Smooth muscle cell (in vitro differentiated cells): ENCODE measurements around the gene MED31. TPM values are rescaled to one million over a fixed set of nuclear protein-coding genes. Genes with fewer than 3 reads are reported as not detected.
A peak's percentile ranks its signal among the peaks of the same experiment; 100 is the strongest.

Experiments
- DNase-seq: peaks from one replicate; lab custom pipeline; 2025; ENCODE audit not compliant: unreplicated experiment; lab: John Stamatoyannopoulos, UW
- H2AFZ ChIP-seq: fragments of 200-600 bp; sonication (generic); 2 replicates; pipeline ENCODE4 v1.6.0; 2016; ENCODE audit warnings: antibody characterized with exemption, low read depth, mild to moderate bottlenecking
- H3F3A ChIP-seq: fragments of 200-600 bp; sonication (generic); 2 replicates; pipeline ENCODE4 v1.6.0; 2017; ENCODE audit warnings: antibody characterized with exemption, low read depth
- H3K27ac ChIP-seq: fragments of 200-600 bp; sonication (generic); 2 replicates; pipeline ENCODE4 v1.5.1; 2016; ENCODE audit warnings: low read depth, mild to moderate bottlenecking
- H3K27me3 ChIP-seq: fragments of 200-600 bp; sonication (generic); 2 replicates; pipeline ENCODE4 v1.6.1; 2016; ENCODE audit warnings: low read depth, mild to moderate bottlenecking
- H3K36me3 ChIP-seq: fragments of 200-600 bp; sonication (generic); 2 replicates; pipeline ENCODE4 v1.5.1; 2016; ENCODE audit warnings: low read depth
- H3K4me1 ChIP-seq: fragments of 200-600 bp; sonication (generic); 2 replicates; pipeline ENCODE4 v1.5.1; 2016; ENCODE audit warnings: low read depth
- H3K4me2 ChIP-seq: fragments of 200-600 bp; sonication (generic); 2 replicates; pipeline ENCODE4 v1.6.0; 2016; ENCODE audit warnings: mild to moderate bottlenecking
- H3K4me3 ChIP-seq: fragments of 200-600 bp; sonication (generic); 2 replicates; pipeline ENCODE4 v1.5.1; 2016; ENCODE audit warnings: mild to moderate bottlenecking
- H3K79me2 ChIP-seq: fragments of 200-600 bp; sonication (generic); 2 replicates; pipeline ENCODE4 v1.6.0; 2016; ENCODE audit warnings: low read depth, mild to moderate bottlenecking
- H3K9ac ChIP-seq: fragments of 200-600 bp; sonication (generic); 2 replicates; pipeline ENCODE4 v1.6.0; 2016; ENCODE audit warnings: low read depth
- H3K9me3 ChIP-seq: fragments of 200-600 bp; sonication (generic); replicated peaks from 2 replicates; pipeline ENCODE4 v1.5.1; 2016; ENCODE audit warnings: low read depth
- H4K20me1 ChIP-seq: fragments of 200-600 bp; sonication (generic); 2 replicates; pipeline ENCODE4 v1.6.0; 2016; ENCODE audit warnings: low read depth
- CTCF ChIP-seq: fragments of 200-600 bp; sonication (generic); IDR thresholded peaks from 2 replicates; pipeline ENCODE4 v1.5.1; 2017; ENCODE audit warnings: borderline replicate concordance, mild to moderate bottlenecking, antibody characterized with exemption; ENCODE audit not compliant: insufficient read depth, poor library complexity, severe bottlenecking
- WGBS: methylation state at CpG from one replicate; pipeline ENCODE4 v1.1.7; 2016; ENCODE audit warnings: low lambda C conversion rate; 5-methylcytosine and 5-hydroxymethylcytosine counted together
- polyA plus RNA-seq: library from polyadenylated mRNA; unstranded; fragments of >200 nt; fragmentation: Nextera tagmentation; extraction: Ambion mirVana; gene quantifications from 2 replicates; pipeline ENCODE4 v1.2.1, GENCODE V29; 2016
- total RNA-seq: library from RNA; depleted of rRNA; stranded (reverse); fragments of >200 nt; gene quantifications from 2 replicates; pipeline ENCODE4 v1.2.3, GENCODE V29; 2014

MED31 gene
- 13.7 and 26.3 TPM in 2 replicates for total RNA-seq
- 57.5 and 59.1 TPM in 2 replicates for polyA plus RNA-seq

- Histone ChIP-seq H3K4me2 (peak within 1 kb of the TSS; percentile 87), H3K9ac (peak within 1 kb of the TSS; percentile 98), H2AFZ (peak within 1 kb of the TSS; percentile 85), H3K27me3 (peaks cover 40% of the 10 kb centered on the region), H3K27ac (peak within 1 kb of the TSS; percentile 98), H3K9me3 (no peaks in the 10 kb centered on the region), H3K36me3 (peaks cover 6% of the 10 kb centered on the region), H3K4me3 (peak within 1 kb of the TSS; percentile 80), H3K79me2 (peaks cover 41% of the 10 kb centered on the region), H3F3A (no peaks in the 10 kb centered on the region), H4K20me1 (peaks cover 43% of the 10 kb centered on the region), H3K4me1 (peaks cover 41% of the 10 kb centered on the region)
- WGBS, result 4% methylated on average over 35 of the region's 35 CpGs
- no peak for TF ChIP-seq CTCF
- DNase-seq, result peak; percentile 75
Observed at GRCh38 chr17:6651354-6651918, at the start of gene MED31, which contains the start of gene C17orf100. Gene MED31, minus strand, starts transcription at chr17:6651605. Its CDS starts 77 bp downstream, at chr17:6651528. Gene C17orf100, plus strand, starts transcription at chr17:6651762. Its CDS starts 152 bp downstream, at chr17:6651914.

- TF ChIP-seq CTCF, result no peak
- no peak for DNase-seq
- Histone ChIP-seq H4K20me1 (no peaks in the 10 kb centered on the region), H3K9me3 (no peaks in the 10 kb centered on the region), H3K36me3 (no peaks in the 10 kb centered on the region), H3K79me2 (no peaks in the 10 kb centered on the region), H3K4me1 (no peaks in the 10 kb centered on the region), H3F3A (no peaks in the 10 kb centered on the region), H3K9ac (no peak overlapping the region), H2AFZ (no peak overlapping the region), H3K4me2 (no peak overlapping the region), H3K27me3 (no peaks in the 10 kb centered on the region), H3K4me3 (no peak overlapping the region), H3K27ac (no peak overlapping the region)
- 90% methylated on average over 8 of the region's 8 CpGs for WGBS
Observed at GRCh38 chr17:6700948-6701307, 49.5 kb upstream of the MED31 start.

- Histone ChIP-seq H3K27ac (no peak overlapping the region), H3K4me2 (no peak overlapping the region), H3F3A (no peaks in the 10 kb centered on the region), H3K79me2 (no peaks in the 10 kb centered on the region), H3K36me3 (no peaks in the 10 kb centered on the region), H2AFZ (no peak overlapping the region), H3K4me1 (no peaks in the 10 kb centered on the region), H3K27me3 (no peaks in the 10 kb centered on the region), H3K9ac (no peak overlapping the region), H3K9me3 (no peaks in the 10 kb centered on the region), H4K20me1 (no peaks in the 10 kb centered on the region), H3K4me3 (no peak overlapping the region)
- TF ChIP-seq CTCF, result no peak
- DNase-seq, result no peak
- 71% methylated on average over 16 of the region's 16 CpGs for WGBS
Observed at GRCh38 chr17:6699997-6700947, 48.9 kb upstream of the MED31 start.
